Endothelial cell of umbilical vein (primary cell): Measurements from ENCODE around the gene TEKTIP1. TPM values are rescaled to one million over a fixed set of nuclear protein-coding genes. Genes with fewer than 3 reads are reported as not detected.
A peak's percentile ranks its signal among the peaks of the same experiment; 100 is the strongest.

Source experiments
- BruUV-seq: library from RNA; stranded (reverse); fragments of 400-500 nt; replicated peaks from 2 replicates; lab custom pipeline; 2021; lab: Mats Ljungman, UMichigan
- CTCF ChIA-PET: fragments of 300-600, 350-600 bp; sonication (Branson Sonifier 250); formaldehyde crosslinking; loops from one replicate; lab custom pipeline; 2021; ENCODE audit warnings: antibody characterized with exemption, inconsistent platforms; lab: Charles Lee
- POLR2A ChIA-PET: fragments of 300-600, 350-600 bp; sonication (Branson Sonifier 250); formaldehyde crosslinking; loops from one replicate; lab custom pipeline; 2021; ENCODE audit warnings: antibody characterized with exemption, inconsistent platforms; lab: Charles Lee
- DNase-seq: peaks from one replicate; pipeline ENCODE4 v3.0.0-alpha.2; 2011; ENCODE audit warnings: low read depth, low spot score
- FAIRE-seq: peaks from 2 replicates; lab custom pipeline; 2011; peaks lifted over from hg19 to GRCh38; lab: Jason Lieb, UNC
- H2AFZ ChIP-seq: 2 replicates; pipeline ENCODE4 v1.6.0; 2012; ENCODE audit warnings: low read depth, low read length, control low read depth, inconsistent platforms
- H3K27ac ChIP-seq: 2 replicates; pipeline ENCODE4 v1.5.1; 2011; ENCODE audit warnings: low read depth, mild to moderate bottlenecking, control low read depth, low read length, moderate library complexity; ENCODE audit not compliant: insufficient read depth
- H3K27me3 ChIP-seq, 2 experiments: 2 replicates each; pipeline versions ENCODE4 v1.6.0 to v1.6.1; 2011; ENCODE audit warnings: low read length in 2 of 2, mixed read lengths in 1 of 2; ENCODE audit not compliant: control insufficient read depth in 2 of 2, insufficient read depth in 2 of 2
- H3K36me3 ChIP-seq, 2 experiments: 2 replicates in 1 of 2; 3 replicates in 1 of 2; pipeline ENCODE4 v1.5.1; 2011; ENCODE audit warnings: low read length in 2 of 2, mild to moderate bottlenecking in 1 of 2, moderate library complexity in 1 of 2; ENCODE audit not compliant: control insufficient read depth in 2 of 2, insufficient read depth in 2 of 2; ENCODE audit errors: extremely low read depth in 1 of 2
- H3K4me1 ChIP-seq: 3 replicates; pipeline ENCODE4 v1.5.1; 2011; ENCODE audit warnings: mild to moderate bottlenecking, low read length; ENCODE audit not compliant: control insufficient read depth, insufficient read depth; ENCODE audit errors: extremely low read depth
- H3K4me2 ChIP-seq: 2 replicates; pipeline ENCODE4 v1.6.1; 2011; ENCODE audit warnings: low read length, control low read depth, mixed read lengths; ENCODE audit not compliant: insufficient read depth
- H3K4me3 ChIP-seq, 3 experiments: fragments of 200-600 bp in 1 of 3; sonication (generic), shearing (Covaris generic) in 1 of 3; replicated peaks in 1 of 3; 2 replicates each; pipeline ENCODE4 v1.5.1; 2011 to 2016; ENCODE audit warnings: control low read depth in 3 of 3, low read length in 3 of 3, mild to moderate bottlenecking in 2 of 3, inconsistent platforms in 1 of 3, low read depth in 1 of 3, moderate library complexity in 1 of 3; ENCODE audit not compliant: insufficient read depth in 1 of 3
- H3K79me2 ChIP-seq: 2 replicates; pipeline ENCODE4 v1.6.0; 2012; ENCODE audit warnings: low read length, inconsistent platforms; ENCODE audit not compliant: control insufficient read depth, insufficient read depth
- H3K9ac ChIP-seq: replicated peaks from 2 replicates; pipeline ENCODE3; 2011; ENCODE audit warnings: low read length, control low read depth; ENCODE audit not compliant: insufficient read depth; ENCODE audit errors: extremely low read depth
- H3K9me1 ChIP-seq: replicated peaks from 3 replicates; pipeline ENCODE4 v1.6.0; 2011; ENCODE audit warnings: mild to moderate bottlenecking, low read length; ENCODE audit not compliant: control insufficient read depth, insufficient read depth; ENCODE audit errors: extremely low read depth
- H3K9me3 ChIP-seq: replicated peaks from 2 replicates; pipeline ENCODE4 v1.5.1; 2012; ENCODE audit warnings: low read length, inconsistent platforms; ENCODE audit not compliant: control insufficient read depth, insufficient read depth
- H4K20me1 ChIP-seq: replicated peaks from 2 replicates; pipeline ENCODE3; 2011; ENCODE audit warnings: mild to moderate bottlenecking, low read length; ENCODE audit not compliant: control insufficient read depth, insufficient read depth; ENCODE audit errors: extremely low read depth
- EZH2 ChIP-seq: IDR thresholded peaks from 2 replicates; pipeline ENCODE4 v1.6.1; 2012; ENCODE audit warnings: borderline replicate concordance, low read depth, mild to moderate bottlenecking, moderate library complexity, low read length, inconsistent platforms; ENCODE audit not compliant: severe bottlenecking
- FOS ChIP-seq: IDR thresholded peaks from 2 replicates; pipeline ENCODE4 v1.6.1; 2011; ENCODE audit warnings: mild to moderate bottlenecking, low read length, moderate library complexity, borderline replicate concordance; ENCODE audit not compliant: insufficient read depth
- GATA2 ChIP-seq: IDR thresholded peaks from 2 replicates; pipeline ENCODE4 v1.7.0; 2011; ENCODE audit warnings: low read depth, mild to moderate bottlenecking, moderate library complexity, mixed read lengths, low read length; ENCODE audit not compliant: insufficient read length, insufficient read depth
- JUN ChIP-seq: IDR thresholded peaks from 2 replicates; pipeline ENCODE4 v1.6.1; 2011; ENCODE audit warnings: borderline replicate concordance, low read depth; ENCODE audit not compliant: insufficient read length, insufficient read depth
- MAX ChIP-seq: IDR thresholded peaks from 2 replicates; pipeline ENCODE4 v1.6.1; 2011; ENCODE audit not compliant: insufficient read depth, insufficient read length
- MYC ChIP-seq: IDR thresholded peaks from one replicate; pipeline ENCODE4 v1.6.1; 2011; ENCODE audit warnings: mild to moderate bottlenecking, low read depth, low read length
- POLR2A ChIP-seq: IDR thresholded peaks from 2 replicates; pipeline ENCODE4 v1.6.1; 2012; ENCODE audit warnings: low read depth, mild to moderate bottlenecking, control low read depth, low read length
- POLR2AphosphoS5 ChIP-seq: IDR thresholded peaks from 2 replicates; pipeline ENCODE4 v1.6.1; 2012; ENCODE audit warnings: low read depth, mild to moderate bottlenecking, control low read depth, low read length, moderate library complexity; ENCODE audit not compliant: insufficient read depth
- dilution Hi-C: fragments of 300-500 bp; cut with MboI; formaldehyde crosslinking; loops from one replicate; pipeline ENCODE4 v1.15.0; 2019; ENCODE audit warnings: low sequenced_read_pairs; ENCODE audit not compliant: extremely low pct_ligation_motif_present
- intact Hi-C: fragments of 100-400 bp; cut with micrococcal nuclease; formaldehyde crosslinking; loops from one replicate; pipeline ENCODE4 v1.10.0; 2022
- polyA plus RNA-seq, 4 experiments: library from polyadenylated mRNA; depleted of rRNA in 3 of 4; stranded (reverse) in 3 of 4; unstranded in 1 of 4; fragments of >200 nt; gene quantifications; 2 replicates each; pipeline versions ENCODE4 v1.2.1 to v1.2.3, GENCODE V29; 2011 to 2012; ENCODE audit warnings: missing spikeins in 1 of 4
- total RNA-seq: library from RNA; stranded (reverse); gene quantifications from 2 replicates; pipeline ENCODE4 v1.2.3, GENCODE V29; 2021
- TF ChIP-seq, protein P1 (sequence below), 2 donors: IDR thresholded peaks; 1 replicate in 1 of 2; 2 replicates in 1 of 2; pipeline ENCODE4 v1.5.1; 2011; ENCODE audit warnings: low read length in 2 of 2, mild to moderate bottlenecking in 2 of 2, moderate library complexity in 2 of 2, control low read depth in 1 of 2, inconsistent platforms in 1 of 2, low read depth in 1 of 2; ENCODE audit not compliant: insufficient read depth in 1 of 2; ENCODE audit errors: extremely low read depth in 1 of 2

Gene TEKTIP1
- total and polyA plus RNA-seq, 2 donors (not counting 3 experiments of a cell fraction or from before 2014, with no cell fraction given), result 0.73 TPM; not detected in 1

GRCh38 chr19:3508771-3509535 is 30.0 kb upstream of the TEKTIP1 start:
- H3K4me2 ChIP-seq, result no peak overlapping the region
- no TSS peak for BruUV-seq
- H3K9ac ChIP-seq, result no peak overlapping the region
- dilution Hi-C loops, result no loop called here
- peaks cover 0 to 10% of the 10 kb centered on the region in 2 experiments for H3K36me3 ChIP-seq
- ChIA-PET CTCF (no interaction called here), POLR2A (no interaction called here)
- intact Hi-C loops, result no loop called here
- no peak overlapping the region for H3K4me3 ChIP-seq
- TF ChIP-seq MYC, result no peak
- no peak for TF ChIP-seq JUN
- TF ChIP-seq MAX, result no peak
- TF ChIP-seq POLR2AphosphoS5, result no peak
- TF ChIP-seq EZH2, result no peak
- TF ChIP-seq GATA2, result no peak
- TF ChIP-seq FOS, result no peak
- TF ChIP-seq, protein P1, sequence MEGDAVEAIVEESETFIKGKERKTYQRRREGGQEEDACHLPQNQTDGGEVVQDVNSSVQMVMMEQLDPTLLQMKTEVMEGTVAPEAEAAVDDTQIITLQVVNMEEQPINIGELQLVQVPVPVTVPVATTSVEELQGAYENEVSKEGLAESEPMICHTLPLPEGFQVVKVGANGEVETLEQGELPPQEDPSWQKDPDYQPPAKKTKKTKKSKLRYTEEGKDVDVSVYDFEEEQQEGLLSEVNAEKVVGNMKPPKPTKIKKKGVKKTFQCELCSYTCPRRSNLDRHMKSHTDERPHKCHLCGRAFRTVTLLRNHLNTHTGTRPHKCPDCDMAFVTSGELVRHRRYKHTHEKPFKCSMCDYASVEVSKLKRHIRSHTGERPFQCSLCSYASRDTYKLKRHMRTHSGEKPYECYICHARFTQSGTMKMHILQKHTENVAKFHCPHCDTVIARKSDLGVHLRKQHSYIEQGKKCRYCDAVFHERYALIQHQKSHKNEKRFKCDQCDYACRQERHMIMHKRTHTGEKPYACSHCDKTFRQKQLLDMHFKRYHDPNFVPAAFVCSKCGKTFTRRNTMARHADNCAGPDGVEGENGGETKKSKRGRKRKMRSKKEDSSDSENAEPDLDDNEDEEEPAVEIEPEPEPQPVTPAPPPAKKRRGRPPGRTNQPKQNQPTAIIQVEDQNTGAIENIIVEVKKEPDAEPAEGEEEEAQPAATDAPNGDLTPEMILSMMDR (IDR thresholded peaks at IDR 0.05; ENCODE audit: extremely low read depth in 1 of 2, insufficient read depth in 1 of 2, low read depth in 1 of 2, low read length in 2 of 2), result no peak
- no peak for TF ChIP-seq POLR2A
- peaks cover 78% of the 10 kb centered on the region for H3K79me2 ChIP-seq
- H4K20me1 ChIP-seq, result no peaks in the 10 kb centered on the region
- FAIRE-seq (no peak), DNase-seq (no peak)
- no peaks in the 10 kb centered on the region for H3K9me3 ChIP-seq
- H3K4me1 ChIP-seq, result peaks cover 10% of the 10 kb centered on the region
- H3K9me1 ChIP-seq, result no peaks in the 10 kb centered on the region
- H3K27me3 ChIP-seq, result no peaks in the 10 kb centered on the region
- no peak overlapping the region for H2AFZ ChIP-seq
- H3K27ac ChIP-seq, result peak overlapping the region; percentile 51
